K562 (cell line): Measurements from ENCODE around the gene RAB3GAP2.

Source experiments
- CTCF ChIP-seq, 3 experiments: IDR thresholded peaks in 2 of 3; conservative IDR thresholded peaks in 1 of 3; 2 replicates each; pipeline ENCODE4 v1.5.1; 2011 to 2012; ENCODE audit warnings: low read length in 3 of 3, mild to moderate bottlenecking in 3 of 3, control low read depth in 2 of 3, improper control_type of control experiment in 1 of 3, inconsistent platforms in 1 of 3, low read depth in 1 of 3, mixed read lengths in 1 of 3, moderate library complexity in 1 of 3; ENCODE audit not compliant: insufficient read depth in 2 of 3
- CUX1 ChIP-seq: fragments of 200-800 bp; sonication (Bioruptor generic); IDR thresholded peaks from 2 replicates; pipeline ENCODE4 v1.6.1; 2016; ENCODE audit warnings: missing genetic modification characterization, missing compliant biosample characterization
- EP300 ChIP-seq: IDR thresholded peaks from 2 replicates; pipeline ENCODE4 v1.6.1; 2012; ENCODE audit warnings: low read length, improper control_type of control experiment
- FOXK1 ChIP-seq: sonication (generic); formaldehyde crosslinking; IDR thresholded peaks from 2 replicates; pipeline ENCODE4 v1.8.0; 2022; ENCODE audit warnings: missing genetic modification reagents, mild to moderate bottlenecking, borderline replicate concordance
- HNRNPH1 ChIP-seq: fragments of 200-400 bp; formaldehyde crosslinking; optimal IDR thresholded peaks from 2 replicates; pipeline ENCODE3; 2017; ENCODE audit warnings: low read depth, mild to moderate bottlenecking, low read length, moderate library complexity
- NFRKB ChIP-seq: fragments of 450-650 bp; IDR thresholded peaks from 2 replicates; pipeline ENCODE4 v1.6.1; 2016; ENCODE audit warnings: low read depth
- PHF21A ChIP-seq: fragments of 450-650 bp; IDR thresholded peaks from 2 replicates; pipeline ENCODE4 v1.6.1; 2017; ENCODE audit warnings: low read depth, borderline replicate concordance
- PHTF2 ChIP-seq: fragments of 250-450 bp; sonication (Bioruptor Pico); IDR thresholded peaks from 2 replicates; pipeline ENCODE4 v1.5.0; 2021; ENCODE audit warnings: mild to moderate bottlenecking
- SMARCC2 ChIP-seq: fragments of 450-650 bp; IDR thresholded peaks from 2 replicates; pipeline ENCODE4 v1.6.1; 2017; ENCODE audit warnings: antibody characterized with exemption, moderate library complexity, mild to moderate bottlenecking, low read depth
- SNAPC5 ChIP-seq: fragments of 250-450 bp; sonication (Bioruptor Pico); IDR thresholded peaks from 2 replicates; pipeline ENCODE4 v1.8.0; 2021; ENCODE audit warnings: moderate library complexity, mild to moderate bottlenecking, inconsistent platforms
- SRSF1 ChIP-seq: fragments of 200-400 bp; formaldehyde crosslinking; IDR thresholded peaks from 2 replicates; pipeline ENCODE4 v1.6.1; 2017; ENCODE audit warnings: mild to moderate bottlenecking, low read depth, low read length, moderate library complexity
- YY1 ChIP-seq, 3 experiments: IDR thresholded peaks; 2 replicates each; pipeline ENCODE4 v1.6.1; 2011; ENCODE audit warnings: low read length in 2 of 3, mild to moderate bottlenecking in 2 of 3, moderate library complexity in 2 of 3, borderline replicate concordance in 1 of 3, control low read depth in 1 of 3, low read depth in 1 of 3; ENCODE audit not compliant: insufficient read depth in 3 of 3, insufficient replicate concordance in 2 of 3, control insufficient read depth in 1 of 3, insufficient read length in 1 of 3; ENCODE audit errors: extremely low read depth in 1 of 3
- ZBTB11 ChIP-seq, 3 experiments: fragments of 200-800 bp in 1 of 3; fragments of 250-450 bp in 1 of 3; fragments of 450-650 bp in 1 of 3; sonication (Bioruptor Pico) in 1 of 3; sonication (Bioruptor generic) in 1 of 3; formaldehyde crosslinking in 1 of 3; IDR thresholded peaks; 2 replicates each; pipeline versions ENCODE4 v1.6.1 to v1.8.0; 2016 to 2022; ENCODE audit warnings: mild to moderate bottlenecking in 2 of 3, missing genetic modification characterization in 2 of 3, missing compliant biosample characterization in 1 of 3, moderate library complexity in 1 of 3
- ZC3H8 ChIP-seq: fragments of 450-650 bp; IDR thresholded peaks from 2 replicates; pipeline ENCODE4 v1.6.1; 2017

- TF ChIP-seq SNAPC5 (CRISPR knock-in tag) (no peak), SMARCC2 (no peak), FOXK1 (no peak), CTCF (IDR thresholded peaks at IDR 0.05 in 2 of 3, conservative IDR thresholded peaks at IDR 0.05 in 1 of 3; ENCODE audit: insufficient read depth in 2 of 3, low read depth in 1 of 3, low read length in 3 of 3) (no peak), NFRKB (no peak), PHTF2 (no peak), SRSF1 (no peak), ZBTB11 (CRISPR knock-in tag; IDR thresholded peaks at IDR 0.05) (no peak), PHF21A (no peak), HNRNPH1 (no peak), ZC3H8 (no peak), EP300 (no peak), YY1 (IDR thresholded peaks at IDR 0.05; ENCODE audit: borderline replicate concordance in 1 of 3, control insufficient read depth in 1 of 3, extremely low read depth in 1 of 3, insufficient read depth in 3 of 3, insufficient read length in 1 of 3, insufficient replicate concordance in 2 of 3, low read depth in 1 of 3, low read length in 2 of 3) (no peak), CUX1 (CRISPR knock-in tag) (no peak)
Measured at GRCh38 chr1:220225957-220226356, 46.3 kb downstream of the RAB3GAP2 start.
